Left renal cortex interstitium (tissue), 4 donors: ENCODE data around the gene ARMC9. TPM values are rescaled to one million over a fixed set of nuclear protein-coding genes. Genes with fewer than 3 reads are reported as not detected.

Experiments
- DNase-seq, 4 donors: peaks; one replicate each; pipeline ENCODE4 v3.0.0-alpha.2; 2013; ENCODE audit warnings: low read depth in 4 of 4, low spot score in 2 of 4, missing footprints in 1 of 4
- polyA plus RNA-seq, 4 donors: library from polyadenylated mRNA; unstranded; fragments of 120-200 nt; gene quantifications; one replicate each; pipeline ENCODE4 v1.2.1, GENCODE V29; 2013; ENCODE audit not compliant: insufficient read length in 4 of 4

ARMC9 gene
- polyA plus RNA-seq, 4 donors = 23.9 to 36.5 (median 28.8) TPM

DNA sequence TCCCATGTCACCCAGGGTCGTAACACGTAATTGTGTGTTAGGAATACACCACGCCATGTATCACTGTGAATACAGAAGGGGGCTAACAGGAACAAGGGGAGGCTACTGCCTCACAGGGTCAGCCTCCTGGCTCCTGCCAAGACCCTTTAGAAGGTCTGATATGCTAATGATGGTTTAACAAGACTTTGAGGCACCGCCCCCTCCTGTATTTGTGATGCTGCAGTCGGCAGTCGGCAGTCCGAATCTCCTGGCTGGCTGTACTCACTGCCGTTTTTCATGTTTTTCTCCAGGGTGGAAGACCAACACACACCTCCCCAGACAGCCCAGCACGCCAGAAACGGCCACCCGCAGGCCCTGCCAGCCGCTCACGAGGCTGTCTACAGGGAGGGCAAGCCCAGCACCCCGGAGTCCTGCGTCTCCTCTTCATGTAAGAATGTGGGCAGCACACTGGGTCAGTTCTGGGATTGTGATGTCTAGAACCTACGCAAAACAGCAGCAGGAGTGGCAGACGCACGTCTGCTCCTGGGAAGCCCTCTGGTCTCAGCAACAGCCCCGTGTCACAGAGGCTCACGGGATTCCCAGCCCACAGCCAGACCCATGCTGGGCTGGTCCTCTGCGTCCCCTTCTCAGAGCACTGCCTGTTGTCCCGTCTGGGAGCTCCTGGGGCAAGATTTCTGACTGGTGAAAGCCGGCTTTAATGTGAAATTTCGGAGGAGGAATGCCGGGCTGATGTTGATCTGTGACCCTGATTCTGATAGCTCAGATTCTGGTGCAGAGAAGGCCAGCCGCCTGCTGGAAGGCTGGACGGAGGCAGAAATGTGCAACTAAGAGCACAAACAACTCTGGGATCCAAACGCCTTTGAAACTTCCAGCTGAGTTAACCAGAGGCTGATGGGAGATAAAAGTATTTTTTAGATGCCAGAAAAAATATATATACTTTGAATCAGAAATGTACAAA, 157.4 kb downstream of the ARMC9 start:
- DNase-seq = no peak

DNA sequence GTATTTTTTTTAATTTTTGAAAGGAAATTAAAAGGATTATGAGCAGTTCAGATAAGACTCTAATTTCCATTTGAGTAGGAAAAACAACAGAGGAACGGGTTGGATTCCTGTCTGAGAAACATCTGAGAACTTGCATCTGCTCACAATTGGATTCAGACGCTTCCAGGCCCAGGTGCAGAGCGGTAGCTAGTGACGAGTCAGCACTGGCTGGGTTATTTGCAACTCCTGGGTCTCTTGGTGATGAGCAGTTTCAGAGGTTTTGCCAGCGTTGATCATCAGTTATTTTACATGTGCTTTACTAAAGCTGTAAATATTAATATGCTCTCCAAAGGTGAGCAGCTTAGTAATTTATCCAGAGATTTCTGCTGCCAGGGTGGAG, 158.0 kb downstream of the ARMC9 start:
- DNase-seq = no peak

DNA sequence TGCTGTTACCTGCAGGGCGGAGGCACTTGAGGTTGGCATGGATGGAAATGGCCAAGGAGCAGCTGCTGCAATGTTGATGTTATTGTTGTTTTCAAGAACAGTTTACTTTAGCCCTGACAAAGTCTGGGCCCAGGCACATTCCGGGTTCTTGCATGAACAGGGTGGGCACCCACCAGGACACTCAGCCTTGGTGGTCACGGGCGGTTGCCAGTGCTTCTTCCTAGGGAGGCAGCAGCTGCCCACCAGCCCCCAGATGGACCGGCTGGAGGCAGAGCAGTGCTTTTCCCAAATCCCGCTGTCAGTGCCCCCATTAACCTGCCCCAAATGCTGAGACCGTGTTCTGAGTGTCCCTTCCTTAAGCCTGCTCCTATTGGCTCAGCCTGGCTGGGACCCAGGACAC, 158.6 kb downstream of the ARMC9 start:
- no peak for DNase-seq

GRCh38 chr2:231357931-231358330, 159.5 kb downstream of the ARMC9 start:
- no peak for DNase-seq

DNA sequence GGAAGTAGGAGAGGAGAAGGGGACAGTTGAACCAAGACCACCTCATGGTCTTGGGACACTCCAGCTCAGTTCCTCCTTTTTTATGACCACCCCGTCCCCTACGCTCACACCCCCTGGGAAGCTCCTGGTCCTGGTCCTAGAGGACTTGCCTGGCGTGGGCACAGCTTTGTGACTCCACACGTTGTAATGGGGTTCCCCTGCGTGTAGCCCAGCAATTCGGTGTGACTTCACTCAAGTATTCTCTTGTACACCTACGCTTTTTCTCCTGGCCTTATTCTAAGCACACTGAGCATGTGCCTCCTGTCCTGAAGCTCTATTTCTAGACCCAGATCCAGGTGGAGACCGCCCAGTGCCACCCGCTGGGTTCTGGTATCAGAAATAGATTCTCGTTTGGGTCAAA, 161.0 kb downstream of the ARMC9 start:
- DNase-seq = no peak

GRCh38 chr2:231359948-231360347, 161.5 kb downstream of the ARMC9 start:
- no peak for DNase-seq

- no peak for DNase-seq
Observed at GRCh38 chr2:231360401-231360800, 162.0 kb downstream of the ARMC9 start.

- no peak for DNase-seq
Observed at GRCh38 chr2:231360881-231361371, 162.5 kb downstream of the ARMC9 start.

GRCh38 chr2:231361701-231362554, 163.5 kb downstream of the ARMC9 start:
- DNase-seq = no peak

- DNase-seq = no peak
Observed at GRCh38 chr2:231362555-231363184, 164.2 kb downstream of the ARMC9 start.

GRCh38 chr2:231364061-231364460, 165.6 kb downstream of the ARMC9 start:
- DNase-seq = no peak

- no peak for DNase-seq
Observed at GRCh38 chr2:231364961-231365810, 166.8 kb downstream of the ARMC9 start.

GRCh38 chr2:231367178-231367577, 168.7 kb downstream of the ARMC9 start:
- no peak for DNase-seq

DNA sequence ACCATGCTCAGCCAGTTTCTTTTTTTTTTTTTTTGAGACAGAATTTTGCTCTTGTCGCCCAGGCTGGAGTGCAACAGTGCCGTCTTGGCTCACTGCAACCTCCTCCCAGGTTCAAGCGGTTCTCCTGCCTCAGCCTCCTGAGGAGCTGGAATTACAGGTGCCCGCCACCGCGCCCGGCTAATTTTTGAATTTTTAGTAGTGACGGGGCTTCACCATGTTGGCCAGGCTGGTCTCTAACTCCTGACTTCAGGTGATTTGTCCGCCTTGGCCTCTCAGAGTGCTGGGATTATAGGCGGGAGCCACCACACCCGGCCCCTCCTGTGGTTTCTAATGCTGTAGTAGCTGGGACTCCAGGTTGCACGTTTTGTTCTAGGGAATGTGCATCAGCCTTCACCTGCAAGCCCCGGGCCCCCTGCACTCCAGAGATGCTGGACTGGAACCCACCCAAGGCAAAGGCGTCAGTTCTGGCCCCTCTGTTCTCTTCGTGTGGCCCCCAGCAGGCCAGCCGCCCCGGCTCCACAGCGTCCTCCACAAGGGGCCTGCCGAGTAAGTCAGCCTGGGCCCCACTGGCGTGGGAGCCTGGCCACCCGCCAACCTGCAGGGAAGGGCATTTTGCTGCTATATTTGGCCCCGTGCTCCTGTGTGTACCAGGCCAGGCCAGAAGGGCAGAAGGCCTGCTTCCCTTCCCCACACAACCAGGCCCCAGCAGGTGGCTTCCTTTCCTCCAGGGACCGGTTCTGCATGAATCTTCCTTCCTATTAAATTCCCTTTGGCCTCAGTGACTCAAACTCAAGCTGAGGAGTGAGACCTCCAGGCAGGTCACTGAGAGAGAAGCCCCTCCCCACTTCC, 171.4 kb downstream of the ARMC9 start:
- DNase-seq = no peak

DNA sequence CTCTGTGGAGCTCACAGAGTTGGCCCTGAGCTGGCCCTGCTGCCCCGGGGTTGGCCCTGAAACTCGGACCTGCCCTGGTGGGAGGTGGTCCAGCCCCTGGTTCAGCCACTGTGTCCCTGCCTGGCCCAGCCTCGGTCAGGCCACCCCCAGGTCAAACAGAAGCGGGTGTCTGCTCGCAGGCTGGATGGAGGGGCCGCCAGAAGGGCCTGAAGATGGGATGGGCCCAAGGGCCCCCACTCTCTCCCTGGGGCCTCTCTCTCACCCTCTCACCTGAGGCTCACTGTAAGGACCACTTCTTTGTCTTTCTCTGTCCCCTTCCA, 172.0 kb downstream of the ARMC9 start:
- DNase-seq = no peak

DNA sequence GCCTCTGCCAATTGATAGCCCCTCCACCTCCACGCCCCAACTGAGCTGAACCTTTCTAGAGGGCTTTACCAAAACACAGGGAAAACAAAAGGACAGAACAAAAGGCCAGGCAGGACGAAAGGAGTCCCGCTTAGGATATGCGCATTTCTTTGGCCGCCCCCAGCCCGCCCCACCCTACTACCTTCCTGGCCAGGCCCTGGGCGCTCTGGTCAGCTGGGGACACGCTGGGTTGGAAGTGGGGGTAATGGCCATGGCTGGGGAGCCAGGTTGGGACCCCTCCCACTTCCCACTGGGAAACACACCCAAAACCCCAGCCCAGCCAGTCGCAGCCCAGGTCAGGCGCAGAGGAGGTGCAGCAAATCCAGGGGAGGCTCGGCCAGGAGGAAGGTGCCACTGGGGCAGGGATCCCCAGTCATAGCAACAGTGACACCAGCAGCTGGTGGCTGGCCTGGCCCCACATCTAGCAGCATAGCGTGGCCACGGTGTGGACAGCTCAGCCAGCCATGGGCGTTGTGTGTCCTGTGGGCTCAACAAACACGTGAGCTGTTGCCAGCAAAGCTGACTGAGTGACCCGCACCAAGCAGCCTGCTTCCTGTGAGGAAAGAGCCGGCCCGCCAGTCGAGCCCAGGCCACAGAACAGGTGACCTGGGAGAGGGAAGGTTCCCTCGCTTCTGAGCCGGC, 172.5 kb downstream of the ARMC9 start:
- DNase-seq = no peak

GRCh38 chr2:231371430-231372054, 173.1 kb downstream of the ARMC9 start:
- no peak for DNase-seq

GRCh38 chr2:231372326-231372725, 173.9 kb downstream of the ARMC9 start:
- no peak for DNase-seq
